ENCODE measurements around the gene NTRK3. TPM values are rescaled to one million over a fixed set of nuclear protein-coding genes. Genes with fewer than 3 reads are reported as not detected.

The NTRK3 gene
- total and polyA plus RNA-seq, 2 of the 8 experiments (the other 6 are each of a cell fraction or from before 2014, with no cell fraction given) = 4.5 to 6.8 TPM

DNA sequence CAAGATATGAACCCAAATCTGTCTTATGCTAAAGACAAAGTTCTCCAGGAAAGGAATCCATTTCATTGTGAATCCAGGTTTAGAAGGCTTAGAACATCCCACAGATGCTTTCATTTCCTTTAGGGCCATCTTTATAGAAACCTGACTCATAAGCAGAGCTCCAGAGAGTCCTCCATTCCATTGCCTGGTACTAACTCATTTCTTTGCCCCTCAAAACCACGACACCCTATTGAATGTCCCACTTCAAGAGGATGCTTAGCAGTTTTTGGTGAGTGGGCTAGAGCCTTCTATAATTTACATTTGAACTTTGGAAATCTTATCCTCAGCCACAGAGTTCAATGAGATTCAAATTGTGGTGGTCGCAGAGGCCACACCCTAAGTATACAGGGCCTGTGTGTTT, 325.0 kb downstream of the NTRK3 start (continued):
- TF ChIP-seq, protein P1, sequence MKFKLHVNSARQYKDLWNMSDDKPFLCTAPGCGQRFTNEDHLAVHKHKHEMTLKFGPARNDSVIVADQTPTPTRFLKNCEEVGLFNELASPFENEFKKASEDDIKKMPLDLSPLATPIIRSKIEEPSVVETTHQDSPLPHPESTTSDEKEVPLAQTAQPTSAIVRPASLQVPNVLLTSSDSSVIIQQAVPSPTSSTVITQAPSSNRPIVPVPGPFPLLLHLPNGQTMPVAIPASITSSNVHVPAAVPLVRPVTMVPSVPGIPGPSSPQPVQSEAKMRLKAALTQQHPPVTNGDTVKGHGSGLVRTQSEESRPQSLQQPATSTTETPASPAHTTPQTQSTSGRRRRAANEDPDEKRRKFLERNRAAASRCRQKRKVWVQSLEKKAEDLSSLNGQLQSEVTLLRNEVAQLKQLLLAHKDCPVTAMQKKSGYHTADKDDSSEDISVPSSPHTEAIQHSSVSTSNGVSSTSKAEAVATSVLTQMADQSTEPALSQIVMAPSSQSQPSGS (IDR thresholded peaks at IDR 0.05; ENCODE audit: low read length) = no peak
- TF ChIP-seq CBX5 (IDR thresholded peaks at IDR 0.05; ENCODE audit: low read depth, low read length) (no peak), RXRA (IDR thresholded peaks at IDR 0.05; ENCODE audit: insufficient read depth, low read depth, low read length) (no peak), CHD2 (IDR thresholded peaks at IDR 0.05; ENCODE audit: low read length) (no peak), HDAC6 (IDR thresholded peaks at IDR 0.05; ENCODE audit: low read depth, low read length) (no peak), RFX5 (IDR thresholded peaks at IDR 0.05; ENCODE audit: borderline replicate concordance, low read depth, low read length) (no peak), EZH2 (IDR thresholded peaks at IDR 0.05; ENCODE audit: low read depth, low read length, severe bottlenecking) (no peak)
- TF ChIP-seq, protein P2, sequence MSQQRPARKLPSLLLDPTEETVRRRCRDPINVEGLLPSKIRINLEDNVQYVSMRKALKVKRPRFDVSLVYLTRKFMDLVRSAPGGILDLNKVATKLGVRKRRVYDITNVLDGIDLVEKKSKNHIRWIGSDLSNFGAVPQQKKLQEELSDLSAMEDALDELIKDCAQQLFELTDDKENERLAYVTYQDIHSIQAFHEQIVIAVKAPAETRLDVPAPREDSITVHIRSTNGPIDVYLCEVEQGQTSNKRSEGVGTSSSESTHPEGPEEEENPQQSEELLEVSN (IDR thresholded peaks at IDR 0.05) = no peak
